Measurements from ENCODE around the gene EPB41L3.

DNA sequence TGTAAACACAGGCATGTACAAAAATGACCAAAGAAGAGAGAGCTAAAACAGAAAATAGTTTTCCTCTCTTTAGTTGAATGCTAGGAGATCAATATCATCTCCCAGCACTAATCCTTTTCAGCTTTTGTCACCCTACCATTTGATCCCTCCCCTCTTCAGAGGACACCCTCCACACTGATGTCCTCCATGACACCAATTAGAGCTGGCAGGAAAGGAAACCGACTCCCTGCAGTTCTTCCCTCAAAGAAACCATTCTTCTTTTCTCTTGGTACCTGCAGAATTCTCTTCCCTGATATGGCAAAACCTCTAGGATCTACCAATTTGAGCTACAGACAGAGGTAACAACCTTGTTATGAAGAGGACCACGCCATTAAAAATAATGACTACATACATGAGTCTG is 5.3 kb downstream of the EPB41L3 start:
- no peak for TF ChIP-seq POLR2A (IDR thresholded peaks at IDR 0.05)
- TF ChIP-seq CTCF (IDR thresholded peaks at IDR 0.05): no peak
- TF ChIP-seq EP300 (IDR thresholded peaks at IDR 0.05): no peak
